Measurements from ENCODE around the gene MAST4.
"Not testable (repeated sequence)": the region's sequence is repeated elsewhere in the genome, so short reads cannot be mapped to it uniquely, and the experiment has no call there.

Gene MAST4

DNA sequence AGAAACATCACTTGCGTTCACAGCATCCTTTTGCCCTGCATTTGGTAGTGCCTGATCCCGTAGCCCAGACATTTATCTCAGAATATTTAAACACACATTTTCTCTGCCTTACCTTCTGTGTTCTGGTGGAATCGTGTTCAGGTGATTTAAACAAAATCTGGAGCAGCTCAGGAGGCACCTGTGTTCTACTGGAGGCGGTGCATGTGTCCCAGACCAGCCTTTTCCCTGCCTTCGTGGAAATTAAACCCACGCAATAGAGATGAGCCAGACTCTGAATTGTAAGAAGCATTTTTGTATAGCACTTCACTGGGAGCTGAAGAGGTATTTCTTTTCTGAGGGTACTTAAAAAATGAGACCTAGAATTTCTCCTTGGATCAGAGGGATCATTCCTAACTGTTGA, 212.5 kb downstream of the MAST4 start:
- DNase-seq (ENCODE audit: low read depth in 2 of 2) = no peak

DNA sequence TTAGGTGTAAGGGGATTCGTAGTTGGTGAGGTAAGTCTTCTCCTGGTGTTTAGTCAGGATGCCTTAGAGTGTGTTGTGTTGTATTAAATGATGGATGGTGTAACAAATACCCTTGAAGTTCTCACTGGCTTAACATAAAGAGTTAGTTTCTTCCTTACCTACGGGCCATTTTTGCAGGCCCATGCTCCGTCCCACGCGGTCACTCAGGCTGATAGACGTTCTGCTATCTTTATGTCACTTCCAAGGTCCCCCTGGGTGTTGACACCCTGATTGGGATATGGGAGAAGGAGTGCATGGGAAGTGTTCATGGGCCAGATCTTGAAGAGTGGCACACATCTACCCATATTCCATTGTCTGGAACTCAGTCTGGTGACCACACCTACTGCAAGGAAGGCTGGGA, 214.0 kb downstream of the MAST4 start:
- no peak for DNase-seq (ENCODE audit: low read depth in 2 of 2)

DNA sequence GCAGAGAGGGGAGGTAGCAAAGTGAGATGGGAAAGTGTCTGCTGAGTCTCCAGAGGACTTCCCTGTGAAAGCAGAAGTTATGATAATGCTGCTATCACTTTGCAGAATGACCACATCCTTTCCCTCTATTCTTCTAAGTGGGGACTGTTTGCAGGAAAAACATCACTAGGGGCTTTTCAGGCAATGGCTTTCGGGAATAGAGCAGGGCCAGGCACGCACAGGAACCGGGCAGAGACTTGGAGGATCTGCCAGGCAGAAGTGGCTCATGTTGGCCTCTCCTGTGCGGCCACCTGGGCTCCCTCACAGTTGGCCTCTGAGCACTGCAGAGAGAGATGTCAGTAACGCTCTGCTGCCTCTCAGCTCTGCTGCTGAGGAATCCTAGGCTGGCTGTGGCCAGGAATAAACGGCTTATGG, 214.7 kb downstream of the MAST4 start:
- no peak for DNase-seq (ENCODE audit: low read depth in 2 of 2)

DNA sequence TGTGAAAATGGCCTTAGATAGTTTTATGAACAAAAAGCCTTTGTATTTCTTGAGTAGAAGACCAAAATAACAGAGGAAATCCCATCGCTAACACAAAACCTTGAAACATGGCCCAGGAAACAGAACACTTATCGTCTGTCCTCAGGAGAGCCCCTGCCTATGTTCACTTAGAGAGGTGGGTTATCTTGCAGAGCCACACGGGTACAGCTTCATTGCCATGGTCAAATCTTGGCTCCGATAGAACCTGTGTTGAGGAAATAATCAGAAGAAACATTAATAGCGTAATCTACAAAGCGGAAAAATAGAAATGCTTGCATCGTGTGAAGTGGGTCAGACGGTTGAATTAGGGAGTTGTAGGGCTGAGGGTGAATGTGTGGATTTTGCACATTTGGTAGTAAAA, 216.1 kb downstream of the MAST4 start:
- DNase-seq (ENCODE audit: low read depth in 2 of 2) = no peak

DNA sequence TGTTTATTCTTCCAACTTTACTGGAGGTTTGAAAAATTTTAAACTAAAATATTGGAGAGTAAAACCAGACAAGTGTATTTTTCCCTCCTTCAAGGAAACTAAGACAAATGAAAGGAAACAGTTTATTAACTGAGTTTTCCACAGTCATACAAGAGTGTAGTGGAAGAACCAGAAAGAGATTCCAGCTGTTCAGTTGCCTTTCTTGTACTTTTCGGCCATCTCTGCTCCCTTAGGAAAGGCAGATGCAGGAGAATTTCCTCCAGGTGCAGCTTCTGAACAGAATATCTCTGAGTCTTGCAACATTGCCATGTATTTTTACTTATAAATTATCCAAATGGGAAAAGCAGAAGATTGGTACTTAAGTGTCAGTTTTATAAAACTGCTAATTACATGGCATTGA, 217.1 kb downstream of the MAST4 start:
- no peak for DNase-seq (ENCODE audit: low read depth in 2 of 2)

DNA sequence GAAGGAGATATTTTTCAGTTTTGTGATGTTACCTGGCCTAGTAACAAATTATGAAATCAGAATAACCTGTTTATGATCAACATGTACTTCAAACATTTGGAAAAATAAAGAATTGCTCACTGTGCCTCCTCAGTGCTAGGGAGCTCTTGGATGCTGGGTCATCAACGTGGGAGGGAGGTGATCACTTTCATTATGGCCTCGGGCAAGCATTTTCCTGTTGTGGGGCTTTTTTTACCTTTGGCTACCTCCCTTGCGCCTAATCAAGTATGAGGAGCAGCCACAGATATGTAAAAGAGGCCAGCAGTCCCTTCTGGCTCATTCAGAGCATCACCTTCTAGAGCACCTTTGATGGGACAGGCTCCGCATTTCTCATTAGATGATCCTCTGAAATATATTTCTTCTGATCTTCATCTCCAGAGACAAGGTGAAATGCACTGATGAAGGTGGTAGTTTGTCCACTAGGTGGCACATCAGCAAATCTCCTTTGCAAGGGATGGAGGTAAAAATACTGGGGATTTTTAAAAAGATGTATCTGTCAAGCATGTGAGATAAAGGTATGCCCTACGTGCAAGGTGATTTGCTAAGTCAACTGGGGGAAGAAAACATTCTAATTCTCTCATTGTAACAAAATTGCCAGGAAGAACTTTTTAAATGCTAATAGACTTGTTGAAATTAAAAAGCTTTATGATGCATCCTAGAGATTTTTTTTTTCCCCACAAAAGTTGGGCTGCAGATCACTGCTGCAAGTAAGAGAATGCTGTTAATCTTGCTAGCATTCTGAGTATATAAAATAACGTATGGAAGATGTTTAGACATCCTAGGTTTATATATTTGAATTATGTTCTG, 218.2 kb downstream of the MAST4 start:
- peak in 1 of 2 donors; percentile 14 for DNase-seq (ENCODE audit: low read depth in 2 of 2)

DNA sequence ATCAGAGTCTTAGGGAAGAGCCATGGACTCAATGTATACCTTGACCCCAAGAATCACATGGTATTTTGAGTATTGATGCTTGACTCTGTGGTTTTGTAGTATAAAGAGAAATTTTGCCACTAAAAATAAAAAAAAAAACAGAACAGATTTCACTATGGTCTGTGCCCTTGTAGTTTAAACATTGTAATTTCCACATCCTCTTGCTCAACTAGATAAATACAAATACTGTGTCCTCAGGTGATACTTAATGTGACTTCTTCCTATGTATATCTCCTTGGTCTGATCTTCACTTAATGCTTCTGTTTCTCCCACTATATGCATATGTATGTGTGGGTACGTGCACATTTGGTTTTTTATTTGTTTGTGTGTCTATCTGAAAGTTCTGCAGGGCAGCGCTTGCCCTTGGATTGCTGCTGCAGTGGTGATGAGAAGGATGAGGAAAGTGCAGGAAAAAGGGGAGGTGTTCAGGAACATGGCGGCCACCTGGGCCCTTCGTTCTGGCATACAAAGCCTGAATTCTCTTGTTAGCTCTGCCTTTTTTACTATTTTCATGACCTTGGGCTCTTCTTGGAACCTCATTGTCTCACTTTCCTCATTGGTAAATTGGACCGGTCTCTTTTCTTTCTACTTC, 222.2 kb downstream of the MAST4 start:
- DNase-seq (ENCODE audit: low read depth in 2 of 2) = no peak

DNA sequence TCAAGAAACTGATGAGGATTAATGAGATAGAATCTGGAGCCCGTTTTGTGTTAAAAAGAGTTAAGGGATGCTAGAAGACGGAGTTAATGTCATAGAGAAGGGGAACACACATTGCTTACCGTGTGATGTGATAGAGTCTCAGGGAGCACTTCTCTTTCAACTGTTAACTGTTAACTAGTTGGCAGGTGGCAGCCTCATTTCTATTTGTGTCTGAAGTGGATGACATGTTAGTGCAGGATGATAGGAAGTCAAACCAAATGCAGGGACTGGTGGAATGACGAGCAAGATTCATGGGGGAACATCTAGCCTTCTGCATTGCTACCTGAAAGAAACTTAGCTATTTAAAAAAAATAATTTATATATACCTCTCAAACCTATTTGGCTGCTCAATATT, 222.7 kb downstream of the MAST4 start:
- no peak for DNase-seq (ENCODE audit: low read depth in 2 of 2)

DNA sequence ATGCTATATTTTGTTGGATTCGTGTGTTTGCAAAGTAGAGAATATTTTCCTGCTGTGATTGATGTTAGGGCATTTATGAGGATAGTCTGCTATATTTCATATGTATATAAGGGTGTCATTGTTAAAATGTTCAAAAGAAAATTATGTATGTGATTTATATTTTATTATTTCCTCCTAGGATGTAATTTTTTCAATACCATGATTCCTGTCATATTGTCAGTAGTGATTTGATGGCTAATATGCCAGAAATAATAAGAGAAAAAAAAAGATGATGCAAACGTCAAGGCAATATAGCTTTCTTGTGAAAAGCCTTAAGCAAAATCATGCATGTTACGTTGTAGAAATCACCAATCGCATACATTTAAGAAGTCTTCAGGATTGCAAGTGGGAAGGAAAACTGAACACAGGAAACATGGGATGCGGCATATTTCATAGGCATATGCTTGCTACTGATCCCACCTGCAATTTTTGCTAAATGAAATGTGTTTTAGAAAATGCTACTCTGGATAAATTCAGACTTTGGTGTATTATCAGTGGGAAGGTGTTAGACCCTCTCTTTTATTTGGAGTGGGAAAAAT, 224.5 kb downstream of the MAST4 start:
- DNase-seq (ENCODE audit: low read depth in 2 of 2) = no peak

DNA sequence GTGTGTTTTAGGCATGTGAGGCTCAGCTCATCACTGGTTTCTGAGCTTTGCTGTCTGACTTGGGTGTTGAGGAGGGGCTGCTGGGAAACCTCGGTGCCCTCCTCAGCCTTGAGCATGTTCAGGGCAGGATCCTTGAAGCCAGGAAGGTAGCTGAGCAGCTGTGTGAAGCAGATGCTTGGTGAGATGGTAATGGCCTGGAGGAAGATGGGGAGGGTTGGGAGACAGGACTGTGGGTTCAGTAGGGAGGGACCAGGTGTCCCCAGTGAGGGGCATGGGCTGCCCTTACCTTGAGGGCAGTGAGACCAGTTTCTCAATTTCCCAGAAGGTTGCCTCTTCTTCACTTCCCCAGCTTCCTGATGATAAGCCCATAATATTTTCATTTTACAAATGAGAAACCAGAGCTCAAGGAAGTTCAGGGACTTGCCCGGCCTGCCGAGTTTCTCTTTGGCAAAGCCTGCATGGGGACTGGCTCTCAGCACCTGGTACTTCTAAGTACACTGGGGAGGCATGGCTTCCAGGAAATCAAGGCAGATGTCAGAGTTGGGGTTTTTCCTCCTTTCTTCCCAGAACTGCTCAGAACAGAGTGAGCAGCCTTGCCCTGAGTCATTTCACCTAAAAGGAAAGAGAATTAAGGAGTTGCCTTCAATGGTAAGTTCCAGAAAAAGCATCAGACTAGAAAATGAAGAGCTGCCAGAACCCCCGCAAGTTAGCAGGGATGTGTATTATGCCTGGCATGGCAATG, 225.7 kb downstream of the MAST4 start:
- no peak for DNase-seq (ENCODE audit: low read depth in 2 of 2)

DNA sequence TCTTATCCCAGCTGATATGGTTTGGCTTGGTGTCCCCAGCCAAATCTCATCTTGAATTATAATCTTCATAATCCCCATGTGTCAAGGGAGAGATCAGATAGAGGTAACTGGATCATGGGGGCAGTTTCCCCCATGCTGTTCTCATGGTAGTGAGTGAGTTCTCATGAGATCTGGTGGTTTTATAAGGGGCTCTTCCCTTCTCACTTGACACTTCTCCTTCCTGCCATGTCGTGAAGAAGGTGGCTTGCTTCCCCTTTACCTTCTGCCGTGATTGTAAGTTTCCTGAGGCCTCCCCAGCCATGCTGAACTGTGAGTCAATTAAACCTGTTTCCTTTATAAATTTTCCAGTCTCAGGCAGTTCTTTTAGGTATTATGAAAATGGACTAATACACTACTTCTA, 226.7 kb downstream of the MAST4 start:
- DNase-seq (ENCODE audit: low read depth in 2 of 2) = not testable (repeated sequence)

DNA sequence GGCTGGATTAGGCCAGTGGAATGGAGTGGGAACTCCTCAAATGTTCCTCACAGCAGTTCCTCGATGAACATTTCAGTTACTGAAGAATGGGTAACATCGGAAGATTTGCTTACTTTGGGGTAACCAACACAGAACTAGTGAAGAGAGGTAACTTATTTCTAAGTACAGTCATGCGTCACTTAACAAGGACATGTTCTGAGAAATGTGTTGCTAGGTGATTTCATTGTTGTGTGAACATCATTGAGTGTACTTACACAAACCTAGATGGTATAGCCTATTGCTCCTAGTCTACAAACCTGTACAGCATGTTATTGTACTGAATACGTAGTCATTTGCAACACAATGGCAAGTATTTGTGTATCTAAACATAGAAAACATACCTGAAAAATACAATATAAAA, 228.3 kb downstream of the MAST4 start:
- DNase-seq (ENCODE audit: low read depth in 2 of 2) = no peak

DNA sequence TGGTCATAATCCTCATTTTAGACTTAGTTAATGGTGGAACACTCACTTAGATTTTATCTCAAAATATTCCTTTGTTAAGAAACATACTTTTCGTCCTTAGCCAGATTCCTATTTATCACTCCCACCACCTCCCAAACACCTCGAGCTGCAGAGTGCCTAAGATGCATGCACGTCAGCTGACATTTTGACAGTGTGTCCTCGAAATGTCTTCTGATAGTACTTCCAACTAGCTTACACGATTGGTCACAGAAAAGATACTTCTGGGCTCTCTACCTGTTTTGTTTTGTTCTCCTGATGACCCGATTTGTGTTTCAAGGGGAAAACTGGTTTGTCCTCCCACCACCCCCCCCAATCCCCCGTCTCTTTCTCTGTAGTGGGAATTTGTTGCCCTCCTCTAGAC, 230.1 kb downstream of the MAST4 start:
- DNase-seq (ENCODE audit: low read depth in 2 of 2) = no peak

DNA sequence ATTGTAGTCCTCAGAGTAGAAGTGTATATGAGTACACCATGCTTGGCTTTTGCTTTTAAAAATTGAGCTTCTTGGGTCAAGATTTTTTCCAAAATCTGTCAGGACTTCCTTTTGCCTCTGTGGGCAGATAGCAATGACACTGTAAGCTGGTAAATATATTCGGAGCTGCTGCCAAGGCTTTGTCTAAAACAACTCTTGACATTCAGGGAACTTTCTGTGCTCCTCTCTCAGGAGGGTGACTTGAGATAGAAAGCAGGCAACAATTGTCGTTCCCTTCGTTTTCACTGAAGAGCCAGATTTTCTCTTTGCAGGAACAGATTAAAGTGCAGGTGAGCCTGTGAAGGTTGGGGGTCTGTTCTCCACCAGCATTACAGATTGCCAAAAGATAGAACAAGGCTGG, 230.5 kb downstream of the MAST4 start:
- no peak for DNase-seq (ENCODE audit: low read depth in 2 of 2)

DNA sequence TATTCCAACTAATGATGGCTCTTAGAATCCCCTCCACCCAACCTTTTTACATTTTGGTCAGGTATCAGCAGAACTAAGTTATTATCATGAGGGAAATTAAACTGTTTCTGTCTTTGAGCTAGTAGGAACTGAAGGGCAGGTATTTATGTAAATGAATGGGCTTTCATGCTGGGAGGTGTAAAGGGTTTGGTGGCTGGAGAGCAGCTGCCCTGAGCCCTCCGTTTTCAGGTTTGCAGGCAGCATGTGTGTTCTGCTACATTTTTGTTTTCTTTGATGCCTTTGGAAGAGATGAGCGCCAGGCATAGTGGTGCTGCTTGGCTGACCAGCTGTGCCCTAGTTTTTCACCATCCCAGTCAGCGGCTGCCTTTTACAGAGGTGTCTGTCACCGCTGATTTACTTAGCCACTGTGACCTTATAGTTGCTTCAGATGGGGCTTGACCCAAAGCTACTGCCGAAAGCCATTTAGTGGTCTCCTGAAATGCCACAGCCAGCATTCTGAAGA, 231.9 kb downstream of the MAST4 start:
- no peak for DNase-seq (ENCODE audit: low read depth in 2 of 2)

DNA sequence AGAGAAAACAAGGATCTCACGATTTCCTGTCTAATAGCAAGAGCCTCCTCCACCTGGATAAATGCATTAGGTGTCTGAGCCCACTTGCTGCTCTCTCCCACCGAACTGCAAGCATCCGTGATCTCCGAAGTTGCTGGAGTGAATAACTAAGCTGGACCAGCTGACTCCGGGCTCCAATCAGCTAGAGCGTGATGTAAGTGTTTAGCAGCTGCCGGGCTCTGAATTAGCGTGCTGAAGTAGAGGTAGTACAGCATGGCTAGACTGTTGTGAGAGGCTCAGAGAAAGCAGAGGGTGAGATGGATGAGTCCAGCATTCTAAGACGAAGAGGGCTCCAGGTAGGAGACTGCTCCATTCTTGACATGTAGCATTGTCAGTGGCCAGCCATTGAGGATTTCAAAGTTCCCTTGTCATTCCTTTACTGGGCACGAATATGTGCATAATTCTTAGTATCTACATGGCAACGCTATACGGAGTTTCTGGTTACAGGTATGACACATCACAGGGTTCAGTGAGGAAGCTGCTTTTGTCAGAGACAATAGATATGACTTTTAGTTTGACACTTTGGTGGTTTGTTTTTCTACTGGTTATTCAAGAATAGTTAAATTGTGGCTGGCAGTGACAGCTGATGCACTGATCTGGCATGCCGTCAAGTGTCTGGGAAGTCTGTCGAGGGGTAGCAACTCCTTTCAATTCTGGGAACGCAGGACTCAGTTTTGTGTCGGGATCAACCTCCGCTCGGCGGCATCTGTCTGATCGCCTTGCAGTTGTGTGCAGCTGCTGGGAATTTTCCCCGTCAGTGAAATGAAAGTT, 232.6 kb downstream of the MAST4 start:
- peak in 1 of 2 donors; percentile 10 for DNase-seq (ENCODE audit: low read depth in 2 of 2)

DNA sequence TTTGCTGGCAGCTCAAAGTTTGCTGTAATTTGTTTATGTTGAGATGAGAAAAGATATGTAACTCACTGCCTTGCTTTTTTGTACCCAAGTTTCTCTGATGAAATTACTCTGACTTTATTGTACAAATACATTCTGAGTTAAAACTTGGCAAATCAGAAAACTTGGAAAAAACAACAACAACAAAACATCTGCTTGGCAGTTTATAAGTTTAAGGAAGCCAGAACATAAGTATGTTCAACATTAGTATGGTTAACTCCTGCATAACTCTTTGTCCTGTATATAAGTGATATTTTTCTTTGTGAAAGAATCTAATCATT, 233.1 kb downstream of the MAST4 start:
- DNase-seq (ENCODE audit: low read depth in 2 of 2) = no peak

DNA sequence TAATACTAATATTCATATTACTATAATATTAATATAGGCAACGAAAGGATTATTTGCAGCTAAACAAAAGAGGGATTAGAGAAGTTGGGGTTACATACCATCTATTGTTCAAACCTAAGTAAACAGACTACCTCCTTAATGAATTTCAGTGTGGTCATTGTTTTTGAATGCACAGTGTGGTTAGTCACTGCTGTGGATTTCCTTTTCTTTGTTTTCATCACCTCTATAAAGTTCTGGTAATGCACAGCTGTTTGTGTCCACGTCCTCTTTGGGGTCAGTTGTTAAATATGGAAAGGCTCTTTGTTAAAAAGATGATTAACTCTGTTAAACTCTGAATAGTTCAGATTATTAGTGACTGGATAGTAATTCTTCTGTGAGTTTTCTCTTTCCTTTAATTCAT, 233.6 kb downstream of the MAST4 start:
- no peak for DNase-seq (ENCODE audit: low read depth in 2 of 2)

DNA sequence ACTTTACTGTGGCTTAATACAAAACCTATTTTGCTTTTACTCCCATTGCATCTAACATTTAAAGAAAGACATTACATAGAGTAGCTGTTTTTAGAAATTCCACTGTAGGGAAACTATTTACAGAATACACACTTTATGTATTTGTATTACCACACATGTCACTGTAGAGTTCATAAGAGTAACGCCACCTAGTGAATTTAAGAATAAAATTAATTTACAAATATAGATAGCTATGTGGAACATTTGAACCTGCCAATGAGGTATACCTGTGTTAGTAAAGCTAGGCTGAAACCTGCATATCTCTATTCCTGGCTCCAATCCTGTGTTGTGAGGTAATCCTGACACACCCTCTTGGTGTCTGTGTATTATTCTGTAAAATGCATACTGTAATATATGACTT, 234.4 kb downstream of the MAST4 start:
- no peak for DNase-seq (ENCODE audit: low read depth in 2 of 2)

DNA sequence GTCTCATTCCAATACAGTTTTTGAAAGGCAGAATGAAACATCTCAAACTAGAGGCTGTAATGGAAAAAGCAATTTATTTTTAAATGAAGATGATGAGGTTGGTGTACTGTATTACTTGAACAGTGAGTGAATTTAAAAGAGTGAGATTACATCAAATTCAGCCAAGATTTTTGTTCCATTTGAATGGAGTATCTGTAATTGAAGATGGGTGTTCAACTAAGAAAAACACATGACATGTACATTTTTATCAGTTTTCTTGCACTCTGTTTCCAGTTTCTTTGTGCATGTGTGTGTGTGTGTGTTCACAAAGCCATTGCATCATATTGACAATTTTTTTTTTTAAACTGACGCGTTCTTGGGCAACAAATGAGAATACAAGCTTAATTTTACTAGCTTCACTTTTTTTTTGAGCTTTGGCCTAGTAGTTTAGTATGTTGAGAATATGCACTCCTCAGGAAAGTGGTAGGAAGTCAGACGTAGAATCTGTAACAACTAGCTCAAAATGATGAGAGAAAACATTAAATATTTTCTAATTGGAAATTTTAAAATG, 243.5 kb downstream of the MAST4 start:
- no peak for DNase-seq (ENCODE audit: low read depth in 2 of 2)

DNA sequence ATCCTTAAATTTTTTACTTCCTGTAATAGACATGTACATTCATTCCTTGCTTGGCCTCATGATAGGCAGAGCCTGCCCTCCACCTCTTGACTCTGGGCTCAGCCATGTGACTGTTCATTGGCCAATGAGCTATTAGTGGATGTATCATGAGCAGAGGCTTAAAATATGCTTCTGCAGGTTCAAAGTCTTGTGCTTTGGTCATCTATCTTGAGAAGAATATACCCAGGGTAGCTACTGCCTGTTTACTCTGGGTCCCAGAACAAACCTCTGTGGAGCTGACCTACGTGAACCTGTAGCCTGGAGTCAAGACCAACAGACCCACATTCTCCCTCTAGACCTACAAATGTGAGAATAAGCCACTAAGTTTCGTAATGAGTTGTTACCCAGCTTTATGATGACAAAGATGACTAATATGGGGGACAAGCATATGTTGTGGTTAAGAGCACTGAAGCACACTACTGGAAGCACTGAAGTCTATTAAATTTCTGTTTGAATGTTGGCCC, 244.4 kb downstream of the MAST4 start:
- DNase-seq (ENCODE audit: low read depth in 2 of 2) = no peak

All from stimulated activated CD8-positive, alpha-beta memory T cell treated with anti-CD3 and anti-CD28 coated beads, Interleukin-7, amount 100 ng/mL, for 1 hour (primary cell).